A673 (cell line): Measurements from ENCODE around the gene FARP2. TPM values are rescaled to one million over a fixed set of nuclear protein-coding genes. Genes with fewer than 3 reads are reported as not detected.
"Not testable (repeated sequence)": the region's sequence is repeated elsewhere in the genome, so short reads cannot be mapped to it uniquely, and the experiment has no call there.

Source experiments
- BruUV-seq: library from RNA; stranded (reverse); fragments of 400-500 nt; replicated peaks from 2 replicates; lab custom pipeline; 2021; lab: Mats Ljungman, UMichigan
- CTCF ChIA-PET: fragments of 300-600 bp; sonication (Branson Sonifier 250); formaldehyde crosslinking; loops from one replicate; lab custom pipeline; 2022; ENCODE audit warnings: antibody characterized with exemption; lab: Charles Lee
- POLR2A ChIA-PET: fragments of 300-600 bp; sonication (Branson Sonifier 250); formaldehyde crosslinking; loops from one replicate; lab custom pipeline; 2022; ENCODE audit warnings: antibody characterized with exemption; ENCODE audit not compliant: low non-redundant PET; lab: Charles Lee
- DNase-seq: peaks from one replicate; pipeline ENCODE4 v3.0.0-alpha.2; 2015; ENCODE audit warnings: low spot score
- H3K27ac ChIP-seq: fragments of 200-600 bp; sonication (generic); 2 replicates; pipeline ENCODE4 v1.5.1; 2016; ENCODE audit warnings: mixed run types, low read depth, mild to moderate bottlenecking, mixed read lengths, antibody characterized with exemption, low read length; ENCODE audit not compliant: poor library complexity, severe bottlenecking
- H3K27me3 ChIP-seq: fragments of 200-600 bp; sonication (generic); replicated peaks from 2 replicates; pipeline ENCODE4 v1.6.1; 2017; ENCODE audit warnings: mixed run types, low read depth, mild to moderate bottlenecking, mixed read lengths, antibody characterized with exemption, low read length; ENCODE audit not compliant: insufficient read depth, poor library complexity
- H3K36me3 ChIP-seq: fragments of 200-600 bp; sonication (generic); 2 replicates; pipeline ENCODE4 v1.6.1; 2016; ENCODE audit warnings: mixed run types, mild to moderate bottlenecking, mixed read lengths, antibody characterized with exemption, low read length; ENCODE audit not compliant: insufficient read depth, poor library complexity, severe bottlenecking
- H3K4me1 ChIP-seq: fragments of 200-600 bp; sonication (generic); 2 replicates; pipeline ENCODE4 v1.6.1; 2017; ENCODE audit warnings: mixed run types, mild to moderate bottlenecking, mixed read lengths, antibody characterized with exemption, low read length; ENCODE audit not compliant: insufficient read depth, poor library complexity, severe bottlenecking
- H3K4me3 ChIP-seq: fragments of 200-600 bp; sonication (generic); 2 replicates; pipeline ENCODE4 v1.5.1; 2016; ENCODE audit warnings: low read depth, mixed run types, mild to moderate bottlenecking, mixed read lengths, low read length; ENCODE audit not compliant: poor library complexity, severe bottlenecking
- H3K9me3 ChIP-seq: fragments of 200-600 bp; sonication (generic); 2 replicates; pipeline ENCODE4 v1.6.1; 2016; ENCODE audit warnings: mixed run types, low read depth, mild to moderate bottlenecking, mixed read lengths, antibody characterized with exemption, low read length; ENCODE audit not compliant: poor library complexity, severe bottlenecking
- CTCF ChIP-seq: fragments of 300-800, 200-600 bp; sonication (generic); conservative IDR thresholded peaks from 2 replicates; pipeline ENCODE4 v1.5.1; 2017; ENCODE audit warnings: low read depth, mild to moderate bottlenecking, antibody characterized with exemption, low read length, moderate library complexity, mixed read lengths
- EZH2 ChIP-seq: fragments of 200-600 bp; sonication (generic); IDR thresholded peaks from 2 replicates; pipeline ENCODE4 v1.6.1; 2017; ENCODE audit warnings: borderline replicate concordance, low read depth, mild to moderate bottlenecking, mixed read lengths, antibody characterized with exemption, low read length; ENCODE audit not compliant: poor library complexity, severe bottlenecking
- intact Hi-C: fragments of 100-400 bp; cut with micrococcal nuclease; formaldehyde crosslinking; loops from one replicate; pipeline ENCODE4 v1.10.0; 2022; ENCODE audit not compliant: unreplicated experiment
- total RNA-seq: library from RNA; stranded (reverse); gene quantifications from 2 replicates; pipeline ENCODE4 v1.2.3, GENCODE V29; 2021

Gene FARP2
- total RNA-seq, 1 experiment from 2014 or later: 53.3 TPM

- peaks cover 22% of the 10 kb centered on the region for H3K36me3 ChIP-seq
- no peaks in the 10 kb centered on the region for H3K9me3 ChIP-seq
- DNase-seq: no peak
- H3K27ac ChIP-seq: no peak overlapping the region
- H3K27me3 ChIP-seq: no peaks in the 10 kb centered on the region
- ChIA-PET POLR2A (no interaction called here), CTCF (no interaction called here)
- peaks cover 32% of the 10 kb centered on the region for H3K4me1 ChIP-seq
- intact Hi-C loops: no loop called here
- TF ChIP-seq CTCF (no peak), EZH2 (no peak)
- no TSS peak for BruUV-seq
- no peak overlapping the region for H3K4me3 ChIP-seq
Measured at GRCh38 chr2:241503776-241504392, 147.8 kb downstream of the FARP2 start.

DNA sequence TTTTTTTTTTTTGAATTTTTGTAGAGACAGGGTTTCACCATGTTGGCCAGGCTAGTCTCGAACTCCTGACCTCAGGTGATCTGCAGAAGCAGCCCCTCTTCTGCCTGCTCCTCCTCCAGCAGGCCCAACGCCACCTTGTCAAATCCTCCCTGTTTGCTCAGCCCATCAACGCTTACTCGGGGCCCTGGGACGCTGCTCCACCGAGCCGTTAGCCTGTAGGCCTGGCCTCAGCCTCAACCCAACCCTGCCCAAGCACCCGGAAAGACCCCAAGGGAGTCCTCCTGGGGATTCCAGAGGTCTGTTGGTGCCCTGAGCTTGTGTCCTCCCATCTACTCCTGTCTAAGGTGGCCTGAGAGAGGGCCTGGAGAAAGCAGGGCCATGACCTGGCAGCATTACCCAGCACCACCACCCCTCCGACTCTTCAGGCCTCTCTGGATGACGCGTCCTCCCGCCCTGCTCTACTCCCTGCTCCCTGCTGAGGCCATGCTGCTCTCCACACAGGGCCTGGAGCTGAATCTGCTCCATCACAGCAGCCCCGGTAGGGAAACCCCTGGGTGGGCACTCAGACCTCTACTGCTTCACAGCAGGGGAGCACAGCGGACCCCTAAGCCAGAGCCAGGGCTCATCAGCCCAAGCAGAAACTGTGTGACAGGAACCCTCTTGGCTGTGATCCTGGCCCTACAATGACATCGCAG, 149.1 kb downstream of the FARP2 start:
- ChIA-PET POLR2A (no interaction called here), CTCF (no interaction called here)
- no TSS peak for BruUV-seq
- DNase-seq: no peak
- intact Hi-C loops: no loop called here
- TF ChIP-seq EZH2 (no peak), CTCF (no peak)
- Histone ChIP-seq H3K27me3 (no peaks in the 10 kb centered on the region), H3K4me3 (no peak overlapping the region), H3K27ac (no peak overlapping the region), H3K9me3 (no peaks in the 10 kb centered on the region), H3K4me1 (peaks cover 26% of the 10 kb centered on the region), H3K36me3 (peaks cover 15% of the 10 kb centered on the region)

DNA sequence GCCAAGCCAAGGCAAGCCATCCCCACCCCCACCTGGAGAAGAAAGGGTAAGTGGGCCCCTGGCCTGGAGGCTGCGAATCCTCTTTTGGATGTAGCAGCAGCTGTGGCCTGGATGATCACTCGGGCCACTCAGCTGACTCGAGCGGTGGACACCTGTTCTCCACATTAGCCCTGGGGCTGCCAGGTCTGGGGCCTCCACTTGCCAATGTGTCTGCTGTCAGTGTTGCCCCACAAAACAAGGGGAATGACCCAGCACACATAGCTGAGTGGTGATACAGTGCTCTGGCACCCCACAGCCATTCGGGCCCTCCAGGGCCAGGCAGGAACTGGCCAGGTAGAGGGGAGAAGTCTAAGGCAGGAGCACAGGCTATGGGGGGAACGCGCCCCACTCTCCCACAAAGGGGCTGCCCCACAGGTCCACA, 149.7 kb downstream of the FARP2 start:
- Histone ChIP-seq H3K4me3 (no peak overlapping the region), H3K9me3 (no peaks in the 10 kb centered on the region), H3K27me3 (no peaks in the 10 kb centered on the region), H3K4me1 (peaks cover 21% of the 10 kb centered on the region), H3K27ac (no peak overlapping the region), H3K36me3 (peaks cover 9% of the 10 kb centered on the region)
- no peak for TF ChIP-seq EZH2
- TF ChIP-seq CTCF: no peak
- no peak for DNase-seq
- ChIA-PET POLR2A (no interaction called here), CTCF (no interaction called here)
- intact Hi-C loops: no loop called here
- BruUV-seq: no TSS peak

- peaks cover 18% of the 10 kb centered on the region for H3K4me1 ChIP-seq
- CTCF ChIA-PET, H3K36me3 ChIP-seq, H3K27ac ChIP-seq, H3K27me3 ChIP-seq, H3K4me3 ChIP-seq, POLR2A ChIA-PET, H3K9me3 ChIP-seq, DNase-seq, BruUV-seq, intact Hi-C loops: not testable (repeated sequence)
Measured at GRCh38 chr2:241506317-241506716, 150.2 kb downstream of the FARP2 start.
